Measurements from ENCODE around the gene ADARB2.

Gene ADARB2

DNA sequence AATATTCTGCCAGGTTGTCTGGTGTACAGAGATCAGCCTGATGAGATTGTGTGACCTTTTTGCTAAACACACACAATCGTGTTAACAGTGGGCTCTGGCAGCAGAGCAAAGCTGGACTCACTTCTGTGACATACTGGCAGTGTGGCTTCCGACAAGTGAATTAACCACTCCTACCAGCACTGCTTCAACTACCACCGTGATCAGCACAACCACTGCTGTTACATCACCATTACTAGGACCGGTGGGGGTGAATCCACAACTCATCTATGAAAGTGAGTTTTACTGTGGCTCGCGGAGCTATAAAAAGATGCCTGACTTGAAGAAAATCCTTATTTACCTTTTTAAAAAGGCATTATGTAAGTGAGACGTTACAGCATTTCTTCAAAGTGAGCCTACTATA is 545.6 kb downstream of the ADARB2 start:
- POLR2A ChIA-PET, result no interaction called here
- CTCF ChIA-PET, result interaction anchor here (1.4 kb wide), 1 partner anchor 17 kb away, joined by 3 read pairs; no protein-coding TSS in a partner anchor
- TF ChIP-seq, protein P1, sequence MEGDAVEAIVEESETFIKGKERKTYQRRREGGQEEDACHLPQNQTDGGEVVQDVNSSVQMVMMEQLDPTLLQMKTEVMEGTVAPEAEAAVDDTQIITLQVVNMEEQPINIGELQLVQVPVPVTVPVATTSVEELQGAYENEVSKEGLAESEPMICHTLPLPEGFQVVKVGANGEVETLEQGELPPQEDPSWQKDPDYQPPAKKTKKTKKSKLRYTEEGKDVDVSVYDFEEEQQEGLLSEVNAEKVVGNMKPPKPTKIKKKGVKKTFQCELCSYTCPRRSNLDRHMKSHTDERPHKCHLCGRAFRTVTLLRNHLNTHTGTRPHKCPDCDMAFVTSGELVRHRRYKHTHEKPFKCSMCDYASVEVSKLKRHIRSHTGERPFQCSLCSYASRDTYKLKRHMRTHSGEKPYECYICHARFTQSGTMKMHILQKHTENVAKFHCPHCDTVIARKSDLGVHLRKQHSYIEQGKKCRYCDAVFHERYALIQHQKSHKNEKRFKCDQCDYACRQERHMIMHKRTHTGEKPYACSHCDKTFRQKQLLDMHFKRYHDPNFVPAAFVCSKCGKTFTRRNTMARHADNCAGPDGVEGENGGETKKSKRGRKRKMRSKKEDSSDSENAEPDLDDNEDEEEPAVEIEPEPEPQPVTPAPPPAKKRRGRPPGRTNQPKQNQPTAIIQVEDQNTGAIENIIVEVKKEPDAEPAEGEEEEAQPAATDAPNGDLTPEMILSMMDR (IDR thresholded peaks at IDR 0.05; ENCODE audit: control extremely low read depth, extremely low read depth, low read depth, missing control alignments), result no peak
- DNase-seq (ENCODE audit: extremely low spot score), result no peak

DNA sequence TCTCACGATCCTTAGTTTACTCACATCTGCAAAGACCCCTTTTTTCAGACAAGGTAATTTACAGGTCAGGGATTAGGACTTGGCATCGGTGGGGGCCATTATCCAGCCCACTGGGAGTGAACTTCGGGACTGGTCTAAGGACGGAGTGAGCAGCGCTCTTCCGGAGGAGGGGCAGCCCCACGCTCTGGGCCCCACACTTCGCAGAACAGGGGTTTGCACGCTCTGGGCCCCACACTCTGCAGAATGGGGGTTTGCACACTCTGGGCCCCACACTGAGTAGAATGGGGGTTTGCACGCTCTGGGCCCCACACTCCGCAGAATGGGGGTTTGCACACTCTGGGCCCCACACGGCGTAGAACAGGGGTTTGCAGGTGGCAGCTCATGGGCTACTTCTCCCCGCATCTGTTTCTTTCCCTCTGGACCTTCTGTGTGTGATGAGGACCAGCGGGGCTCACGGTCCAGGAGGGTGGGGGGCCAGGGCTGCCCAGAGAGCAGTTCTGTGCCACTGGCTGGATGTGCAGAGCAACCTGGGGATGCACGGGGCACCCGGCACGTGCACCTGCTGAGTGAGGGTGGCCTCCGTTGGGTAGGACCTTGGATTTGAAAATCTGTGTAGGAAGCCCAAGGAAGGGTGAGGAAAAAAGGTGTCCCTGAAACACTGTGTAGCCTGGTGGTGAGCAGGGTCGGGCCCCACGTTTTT is 546.4 kb downstream of the ADARB2 start:
- ChIA-PET POLR2A (no interaction called here), CTCF (interaction anchor here (1.4 kb wide), 1 partner anchor 17 kb away, joined by 3 read pairs; no protein-coding TSS in a partner anchor)

DNA sequence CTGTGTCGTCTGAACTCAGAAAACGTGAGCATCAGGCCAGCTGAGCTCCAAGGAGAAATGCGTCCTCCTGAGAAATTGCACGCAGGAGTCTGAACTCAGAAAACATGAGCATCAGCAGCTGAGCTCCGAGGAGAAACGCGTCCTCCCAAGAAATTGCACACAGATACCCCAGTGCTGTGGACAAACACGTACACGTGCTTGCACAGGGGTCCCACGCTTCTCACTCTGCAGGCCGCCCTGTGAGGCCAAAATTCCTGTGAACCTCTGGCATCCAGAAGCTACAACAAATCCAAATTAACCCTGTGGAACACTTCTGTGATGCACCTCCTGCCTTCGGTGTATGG is 547.3 kb downstream of the ADARB2 start:
- DNase-seq (ENCODE audit: extremely low spot score), result no peak
- TF ChIP-seq, protein P1 (IDR thresholded peaks at IDR 0.05; ENCODE audit: control extremely low read depth, extremely low read depth, low read depth, missing control alignments), result no peak
- ChIA-PET POLR2A (no interaction called here), CTCF (no interaction called here)

More for the DNA sequence above, 546.4 kb downstream of the ADARB2 start:
- TF ChIP-seq, protein P1 (IDR thresholded peaks at IDR 0.05; ENCODE audit: control extremely low read depth, extremely low read depth, low read depth, missing control alignments), result no peak
- DNase-seq (ENCODE audit: extremely low spot score), result no peak

DNA sequence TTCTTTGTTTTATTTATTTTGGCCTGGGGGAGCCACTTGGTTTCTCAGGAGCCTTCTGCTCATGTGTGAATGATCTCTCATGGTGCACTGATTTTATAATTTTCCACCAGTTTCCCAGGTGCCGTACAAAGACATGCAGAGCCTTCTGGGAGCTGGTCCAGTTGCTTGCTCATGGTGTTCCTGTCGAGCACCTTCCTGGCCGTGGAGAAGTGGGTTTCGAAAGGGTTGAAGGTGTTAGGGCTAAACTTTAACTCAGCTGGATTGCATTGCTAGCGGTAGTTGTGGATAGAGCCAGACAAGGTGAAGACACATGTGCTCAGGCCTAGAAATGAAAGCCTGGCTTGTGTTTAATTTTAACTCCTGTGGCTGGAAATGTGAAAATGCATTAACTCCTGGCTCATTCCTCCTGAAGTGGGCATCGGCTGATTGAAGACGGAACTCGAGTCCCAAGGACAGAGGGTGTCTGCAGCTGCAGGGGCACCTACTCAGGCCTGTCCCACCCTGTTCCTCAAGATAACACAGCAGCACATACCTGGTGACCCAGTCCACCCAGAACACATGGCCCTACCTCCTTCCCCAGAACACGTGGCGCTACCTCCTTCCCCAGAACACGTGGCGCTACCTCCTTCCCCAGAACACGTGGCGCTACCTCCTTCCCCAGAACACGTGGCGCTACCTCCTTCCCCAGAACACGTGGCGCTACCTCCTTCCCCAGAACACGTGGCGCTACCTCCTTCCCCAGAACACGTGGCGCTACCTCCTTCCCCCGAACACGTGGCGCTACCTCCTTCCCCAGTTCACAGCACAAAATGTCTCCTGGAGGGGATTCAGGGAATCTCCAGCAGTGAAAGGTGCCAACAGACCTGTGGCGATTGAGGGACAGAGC is 547.9 kb downstream of the ADARB2 start:
- TF ChIP-seq, protein P1 (IDR thresholded peaks at IDR 0.05; ENCODE audit: control extremely low read depth, extremely low read depth, low read depth, missing control alignments), result no peak
- DNase-seq (ENCODE audit: extremely low spot score), result no peak
- CTCF ChIA-PET, result no interaction called here
- POLR2A ChIA-PET, result no interaction called here

DNA sequence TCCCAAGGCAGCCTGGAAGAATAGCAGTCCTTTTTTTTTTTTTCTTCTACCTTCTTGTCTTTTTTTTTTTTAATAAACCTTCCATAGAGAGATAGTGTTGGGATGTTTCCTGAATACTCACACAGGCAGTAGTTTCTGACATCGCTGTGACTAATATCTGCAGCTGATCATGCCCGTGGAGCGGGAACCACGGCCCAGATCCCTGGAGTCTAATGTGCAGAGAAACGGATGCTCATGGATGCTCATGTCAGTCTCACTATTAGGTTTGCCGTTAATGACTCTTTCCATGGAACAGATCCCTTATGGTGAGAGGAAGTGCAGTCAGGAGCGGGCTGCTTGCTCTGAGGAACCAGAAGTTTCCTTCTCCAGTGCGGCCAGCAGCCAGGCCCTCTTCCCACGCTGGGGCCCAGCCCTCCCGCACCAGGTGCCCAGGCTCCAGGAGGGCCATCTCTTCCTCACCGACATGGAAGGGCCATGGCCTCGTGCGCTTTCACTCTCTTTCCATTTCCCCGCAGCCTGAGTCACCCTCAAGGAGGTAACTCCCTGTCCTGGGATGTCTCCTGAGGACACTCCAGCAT is 548.7 kb downstream of the ADARB2 start:
- ChIA-PET POLR2A (no interaction called here), CTCF (no interaction called here)
- TF ChIP-seq, protein P1 (IDR thresholded peaks at IDR 0.05; ENCODE audit: control extremely low read depth, extremely low read depth, low read depth, missing control alignments), result no peak
- DNase-seq (ENCODE audit: extremely low spot score), result no peak

DNA sequence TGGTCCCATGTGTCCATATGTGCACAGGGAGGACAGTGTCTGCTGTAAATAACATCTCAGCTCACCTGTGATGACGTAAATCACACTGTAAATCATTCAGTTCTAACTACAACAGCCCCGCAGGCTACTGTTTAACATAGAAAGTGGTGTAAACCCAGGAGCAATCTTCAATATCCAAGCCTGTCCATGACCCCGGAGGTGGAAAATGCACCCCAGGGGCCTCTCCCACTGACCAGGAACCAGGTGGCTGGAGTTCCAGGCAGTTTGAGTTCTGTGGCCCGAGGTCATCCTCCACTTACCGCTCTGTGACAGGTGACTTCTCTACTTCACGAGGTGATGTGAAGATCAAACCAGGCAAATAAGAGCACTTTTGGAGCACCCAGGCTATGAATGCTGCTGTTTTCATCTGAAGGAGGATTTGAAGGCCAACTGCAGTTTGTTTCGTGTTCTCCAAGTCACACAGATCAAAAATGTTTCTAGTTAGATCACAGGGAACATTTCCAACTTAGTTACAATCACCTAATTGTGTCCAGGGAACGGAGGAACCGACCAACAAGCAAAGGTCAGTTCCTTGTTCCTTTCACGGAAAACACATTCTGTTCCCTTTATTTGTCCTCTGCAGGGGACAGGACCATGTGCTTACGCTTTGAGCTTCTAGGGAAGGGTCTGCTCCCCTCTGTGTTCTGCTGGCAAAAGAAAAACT is 549.3 kb downstream of the ADARB2 start:
- POLR2A ChIA-PET, result no interaction called here
- TF ChIP-seq, protein P1 (IDR thresholded peaks at IDR 0.05; ENCODE audit: control extremely low read depth, extremely low read depth, low read depth, missing control alignments), result no peak
- no peak for DNase-seq (ENCODE audit: extremely low spot score)
- CTCF ChIA-PET, result no interaction called here

All from GM10248 (cell line).